ENCODE results near the gene EMD. TPM values are rescaled to one million over a fixed set of nuclear protein-coding genes. Genes with fewer than 3 reads are reported as not detected.
A peak's percentile ranks its signal among the peaks of the same experiment; 100 is the strongest.

Gene EMD
- total and polyA plus RNA-seq, 10 of the 15 experiments (the other 5 are each of a cell fraction or from before 2014, with no cell fraction given) = 0.76 to 100 (median 43.2) TPM

- FAIRE-seq (no peak), DNase-seq (ENCODE audit: low read depth, low spot score) (no peak), ATAC-seq (no peak)
- ChIA-PET SMC1A (ENCODE audit: uncharacterized antibody, unreplicated experiment) (no interaction called here), RAD21 (ENCODE audit: unreplicated experiment) (no interaction called here), POLR2A (no interaction called here), CTCF (no interaction called here)
- H3K9me3 ChIP-seq (replicated peaks; ENCODE audit: control insufficient read depth, insufficient read depth, low read length) = no peaks in the 10 kb centered on the region; the same call in 2 of the 3 replicates
- BruUV-seq (replicated peaks) = no TSS peak
- no peak overlapping the region for H3K9ac ChIP-seq (ENCODE audit: control insufficient read depth, insufficient read depth, low read length)
- in situ Hi-C loops (cut with MboI) (no loop called here), intact Hi-C loops (cut with micrococcal nuclease; ENCODE audit: unreplicated experiment) (no loop called here)
- no peak overlapping the region for H3K4me2 ChIP-seq (ENCODE audit: control insufficient read depth, insufficient read depth)
- 68% methylated on average over 6 of the region's 6 CpGs for WGBS (ENCODE audit: insufficient coverage, insufficient replicate concordance, low lambda C conversion rate, missing lambda C conversion rate)
- H3K27me3 ChIP-seq (replicated peaks in 1 of 2; ENCODE audit: control insufficient read depth in 2 of 2, insufficient read depth in 2 of 2, low read length in 1 of 2) = no peaks in the 10 kb centered on the region
- H3K4me1 ChIP-seq (ENCODE audit: control insufficient read depth, insufficient read depth, low read length) = no peaks in the 10 kb centered on the region
- no peaks in the 10 kb centered on the region for H3K79me2 ChIP-seq (ENCODE audit: control insufficient read depth, insufficient read depth, low read length)
- H3K27ac ChIP-seq (ENCODE audit: control insufficient read depth, insufficient read depth) = no peak overlapping the region
- H3K36me3 ChIP-seq (ENCODE audit: control insufficient read depth in 2 of 2, insufficient read depth in 2 of 2, low read length in 1 of 2) = peaks cover 4 to 45% of the 10 kb centered on the region in 2 experiments; a peak in 3 of 4 replicates
- H3K4me3 ChIP-seq = no peak overlapping the region
- H4K20me1 ChIP-seq (ENCODE audit: control insufficient read depth, insufficient read depth) = no peaks in the 10 kb centered on the region
- H2AFZ ChIP-seq (ENCODE audit: control insufficient read depth, low read depth, low read length) = no peak overlapping the region
- peak; percentile 46 for TF ChIP-seq POLR2A (IDR thresholded peaks at IDR 0.05; ENCODE audit: low read depth, low read length)
- TF ChIP-seq, protein P1, sequence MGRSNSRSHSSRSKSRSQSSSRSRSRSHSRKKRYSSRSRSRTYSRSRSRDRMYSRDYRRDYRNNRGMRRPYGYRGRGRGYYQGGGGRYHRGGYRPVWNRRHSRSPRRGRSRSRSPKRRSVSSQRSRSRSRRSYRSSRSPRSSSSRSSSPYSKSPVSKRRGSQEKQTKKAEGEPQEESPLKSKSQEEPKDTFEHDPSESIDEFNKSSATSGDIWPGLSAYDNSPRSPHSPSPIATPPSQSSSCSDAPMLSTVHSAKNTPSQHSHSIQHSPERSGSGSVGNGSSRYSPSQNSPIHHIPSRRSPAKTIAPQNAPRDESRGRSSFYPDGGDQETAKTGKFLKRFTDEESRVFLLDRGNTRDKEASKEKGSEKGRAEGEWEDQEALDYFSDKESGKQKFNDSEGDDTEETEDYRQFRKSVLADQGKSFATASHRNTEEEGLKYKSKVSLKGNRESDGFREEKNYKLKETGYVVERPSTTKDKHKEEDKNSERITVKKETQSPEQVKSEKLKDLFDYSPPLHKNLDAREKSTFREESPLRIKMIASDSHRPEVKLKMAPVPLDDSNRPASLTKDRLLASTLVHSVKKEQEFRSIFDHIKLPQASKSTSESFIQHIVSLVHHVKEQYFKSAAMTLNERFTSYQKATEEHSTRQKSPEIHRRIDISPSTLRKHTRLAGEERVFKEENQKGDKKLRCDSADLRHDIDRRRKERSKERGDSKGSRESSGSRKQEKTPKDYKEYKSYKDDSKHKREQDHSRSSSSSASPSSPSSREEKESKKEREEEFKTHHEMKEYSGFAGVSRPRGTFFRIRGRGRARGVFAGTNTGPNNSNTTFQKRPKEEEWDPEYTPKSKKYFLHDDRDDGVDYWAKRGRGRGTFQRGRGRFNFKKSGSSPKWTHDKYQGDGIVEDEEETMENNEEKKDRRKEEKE (IDR thresholded peaks at IDR 0.05) = no peak
Measured at GRCh38 chrX:154358829-154359228, 20.3 kb upstream of the EMD start.

GRCh38 chrX:154359362-154360154 is 19.5 kb upstream of the EMD start:
- Histone ChIP-seq H3K4me2 (ENCODE audit: control insufficient read depth, insufficient read depth) (no peak overlapping the region), H3K4me1 (ENCODE audit: control insufficient read depth, insufficient read depth, low read length) (no peaks in the 10 kb centered on the region), H2AFZ (ENCODE audit: control insufficient read depth, low read depth, low read length) (no peak overlapping the region), H3K27ac (ENCODE audit: control insufficient read depth, insufficient read depth) (no peak overlapping the region), H3K4me3 (no peak overlapping the region), H3K9me3 (replicated peaks; ENCODE audit: control insufficient read depth, insufficient read depth, low read length) (no peaks in the 10 kb centered on the region; the same call in 2 of the 3 replicates), H3K79me2 (ENCODE audit: control insufficient read depth, insufficient read depth, low read length) (no peaks in the 10 kb centered on the region), H3K9ac (ENCODE audit: control insufficient read depth, insufficient read depth, low read length) (no peak overlapping the region), H3K36me3 (ENCODE audit: control insufficient read depth in 2 of 2, insufficient read depth in 2 of 2, low read length in 1 of 2) (peaks cover 6 to 50% of the 10 kb centered on the region in 2 experiments; a peak in 3 of 4 replicates), H4K20me1 (ENCODE audit: control insufficient read depth, insufficient read depth) (no peaks in the 10 kb centered on the region), H3K27me3 (replicated peaks in 1 of 2; ENCODE audit: control insufficient read depth in 2 of 2, insufficient read depth in 2 of 2, low read length in 1 of 2) (no peaks in the 10 kb centered on the region)
- ChIA-PET SMC1A (ENCODE audit: uncharacterized antibody, unreplicated experiment) (no interaction called here), RAD21 (ENCODE audit: unreplicated experiment) (no interaction called here), CTCF (no interaction called here), POLR2A (no interaction called here)
- intact Hi-C loops (cut with micrococcal nuclease; ENCODE audit: unreplicated experiment) = no loop called here
- TSS peak; percentile 44 for BruUV-seq (replicated peaks)
- FAIRE-seq (no peak), ATAC-seq (no peak), DNase-seq (ENCODE audit: low read depth, low spot score) (no peak)
- no peak for TF ChIP-seq FOS (IDR thresholded peaks at IDR 0.05; ENCODE audit: borderline replicate concordance, extremely low read depth, insufficient read length)
- peak; percentile 10; the same call in 1 of the 2 replicates for TF ChIP-seq POLR2A (IDR thresholded peaks at IDR 0.05; ENCODE audit: low read depth, low read length)
- 89% methylated on average over 39 of the region's 41 CpGs for WGBS (ENCODE audit: insufficient coverage, insufficient replicate concordance, low lambda C conversion rate, missing lambda C conversion rate)
- in situ Hi-C loops (cut with MboI) = no loop called here
